Mucosa of rectum (tissue), 2 donors: ENCODE results near the gene STK32B.

Experiments
- H3K27ac ChIP-seq, 2 donors: one replicate each; pipeline ENCODE4 v1.7.0; 2013; ENCODE audit warnings: inconsistent platforms in 2 of 2, low read depth in 2 of 2, low read length in 2 of 2
- H3K27me3 ChIP-seq, 2 donors: one replicate each; pipeline ENCODE4 v1.7.0; 2013; ENCODE audit warnings: low read length in 2 of 2; ENCODE audit not compliant: control insufficient read depth in 2 of 2, insufficient read depth in 2 of 2
- H3K36me3 ChIP-seq, 2 donors: one replicate each; pipeline ENCODE4 v1.7.0; 2013; ENCODE audit warnings: low read length in 2 of 2; ENCODE audit not compliant: control insufficient read depth in 2 of 2, insufficient read depth in 2 of 2
- H3K4me1 ChIP-seq, 2 donors: one replicate each; pipeline ENCODE4 v1.7.0; 2013; ENCODE audit warnings: low read length in 2 of 2, mild to moderate bottlenecking in 1 of 2; ENCODE audit not compliant: control insufficient read depth in 2 of 2, insufficient read depth in 2 of 2
- H3K4me3 ChIP-seq, 2 donors: one replicate each; pipeline ENCODE4 v1.7.0; 2013; ENCODE audit warnings: low read length in 2 of 2
- H3K9ac ChIP-seq, 2 donors: one replicate each; pipeline ENCODE4 v1.7.0; 2013; ENCODE audit warnings: low read length in 2 of 2, low read depth in 1 of 2, mild to moderate bottlenecking in 1 of 2
- H3K9me3 ChIP-seq, 2 donors: one replicate each; pipeline ENCODE4 v1.7.0; 2013; ENCODE audit warnings: low read length in 2 of 2; ENCODE audit not compliant: control insufficient read depth in 2 of 2
- donor health status: healthy.
- donor health status: Normal muscosa, but diverticular disease.

The STK32B gene

GRCh38 chr4:5014007-5014682 lies 37.1 kb upstream of the STK32B start:
- Histone ChIP-seq H3K36me3 (no peaks in the 10 kb centered on the region), H3K9ac (no peak overlapping the region), H3K4me1 (no peaks in the 10 kb centered on the region), H3K27me3 (peaks cover 2 to 4% of the 10 kb centered on the region in 2 donors), H3K9me3 (no peaks in the 10 kb centered on the region), H3K27ac (no peak overlapping the region), H3K4me3 (no peak overlapping the region)

DNA sequence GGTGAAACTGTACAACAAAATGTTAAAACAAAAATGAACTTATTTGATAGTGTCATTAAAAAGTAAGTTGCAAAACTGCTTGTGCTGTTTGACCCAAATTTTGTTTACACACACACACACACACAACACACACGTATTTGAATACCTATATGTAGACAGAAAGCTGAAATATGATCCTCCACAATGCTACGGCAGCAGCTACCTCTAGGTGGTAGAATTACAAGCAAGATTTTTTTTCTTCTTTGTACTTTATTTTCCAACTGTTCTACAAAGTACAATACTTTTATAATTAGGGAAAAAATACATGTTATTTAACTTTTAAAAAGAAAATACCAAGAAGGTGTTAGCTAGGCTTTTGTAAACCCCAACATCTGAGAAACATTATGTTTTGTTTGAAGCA lies 33.2 kb upstream of the STK32B start:
- H3K4me3 ChIP-seq = no peak overlapping the region
- H3K9ac ChIP-seq = no peak overlapping the region
- H3K9me3 ChIP-seq = no peaks in the 10 kb centered on the region
- H3K4me1 ChIP-seq = no peaks in the 10 kb centered on the region
- H3K27me3 ChIP-seq = peaks cover 2 to 3% of the 10 kb centered on the region in 2 donors
- H3K36me3 ChIP-seq = no peaks in the 10 kb centered on the region
- H3K27ac ChIP-seq = no peak overlapping the region

DNA sequence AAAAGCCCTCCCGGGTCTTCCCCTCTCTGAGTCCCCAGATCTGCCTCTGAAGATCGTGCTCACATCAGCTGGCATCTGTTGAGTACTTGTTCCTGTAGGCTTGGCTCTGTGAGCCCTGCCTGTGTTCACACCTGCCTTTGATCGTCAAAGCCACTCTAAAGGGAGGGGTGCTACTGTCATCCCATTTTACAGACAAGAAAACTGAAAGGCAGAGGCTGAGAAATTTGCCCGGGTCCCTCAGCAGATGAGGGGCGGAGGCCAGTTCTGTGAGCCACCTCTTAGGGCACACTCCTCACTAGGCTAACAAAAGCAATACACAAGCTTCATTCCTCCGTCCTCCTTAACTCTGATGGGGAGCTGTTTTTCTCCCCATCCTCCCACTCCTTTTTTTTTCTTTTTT lies 32.7 kb upstream of the STK32B start:
- Histone ChIP-seq H3K36me3 (no peaks in the 10 kb centered on the region), H3K27me3 (peaks cover 2 to 3% of the 10 kb centered on the region in 2 donors), H3K4me1 (no peaks in the 10 kb centered on the region), H3K9ac (no peak overlapping the region), H3K4me3 (no peak overlapping the region), H3K9me3 (no peaks in the 10 kb centered on the region), H3K27ac (no peak overlapping the region)

- no peak within 1 kb of the TSS for H3K9ac ChIP-seq
- no peak within 1 kb of the TSS for H3K4me3 ChIP-seq
- peaks cover 2 to 3% of the 10 kb centered on the region in 2 donors for H3K27me3 ChIP-seq
- no peaks in the 10 kb centered on the region for H3K4me1 ChIP-seq
- no peaks in the 10 kb centered on the region for H3K9me3 ChIP-seq
- no peak within 1 kb of the TSS for H3K27ac ChIP-seq
- H3K36me3 ChIP-seq = no peaks in the 10 kb centered on the region
These were observed 32.0 kb upstream of the STK32B start, which contains the start of gene CYTL1 for GRCh38 chr4:5019274-5019673. Gene CYTL1 (minus strand): TSS chr4:5019458. CDS start chr4:5019445, 13 bp downstream.

DNA sequence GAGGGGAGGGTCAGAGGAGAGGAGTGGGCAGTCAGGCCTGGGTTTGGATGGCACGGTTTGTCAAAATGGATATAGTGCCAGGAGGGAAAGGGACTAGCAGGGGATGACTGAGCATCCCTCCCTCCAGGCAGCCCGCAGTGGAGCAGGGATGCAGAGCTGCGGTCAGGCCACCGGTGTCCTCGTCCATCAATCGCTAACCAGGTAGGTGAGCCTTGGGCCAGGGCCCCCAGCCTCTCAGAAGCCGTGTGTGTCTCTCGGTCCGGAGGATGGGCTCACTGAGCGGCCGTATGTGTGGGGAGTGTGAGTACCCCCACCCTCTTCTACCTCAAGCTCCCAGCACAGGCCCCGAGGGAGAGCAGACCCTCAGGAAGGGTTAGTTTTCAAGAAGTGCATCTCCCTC lies 31.5 kb upstream of the STK32B start:
- Histone ChIP-seq H3K27me3 (peaks cover 2 to 3% of the 10 kb centered on the region in 2 donors), H3K9me3 (no peaks in the 10 kb centered on the region), H3K4me1 (no peaks in the 10 kb centered on the region), H3K4me3 (no peak overlapping the region), H3K36me3 (no peaks in the 10 kb centered on the region), H3K27ac (no peak overlapping the region), H3K9ac (no peak overlapping the region)

DNA sequence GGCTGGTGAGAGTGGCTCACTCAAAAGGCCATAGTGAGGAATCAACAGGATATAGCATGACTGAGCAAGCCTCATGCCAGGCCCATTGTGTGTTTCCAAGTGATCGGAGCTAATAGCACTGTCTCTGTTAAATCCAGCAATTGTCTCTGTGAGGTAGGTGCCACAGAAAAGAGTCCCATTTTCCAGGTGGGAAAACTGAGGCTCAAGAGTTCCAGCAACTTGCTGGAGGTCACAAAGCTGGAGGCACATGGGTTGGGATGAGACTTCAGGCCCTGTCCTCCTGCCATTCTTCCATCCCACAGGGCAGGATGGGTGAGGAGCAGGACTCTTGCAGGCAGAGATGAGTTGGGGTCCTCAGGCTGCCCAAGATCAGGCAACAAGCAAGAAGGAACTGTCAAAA lies 30.9 kb upstream of the STK32B start:
- H3K9ac ChIP-seq = no peak overlapping the region

GRCh38 chr4:5021546-5021945 lies 29.7 kb upstream of the STK32B start:
- H3K4me3 ChIP-seq = no peak overlapping the region

More for the DNA sequence above, 30.9 kb upstream of the STK32B start:
- Histone ChIP-seq H3K36me3 (no peaks in the 10 kb centered on the region), H3K4me1 (no peaks in the 10 kb centered on the region), H3K27me3 (peaks cover 2 to 3% of the 10 kb centered on the region in 2 donors), H3K9me3 (no peaks in the 10 kb centered on the region), H3K27ac (no peak overlapping the region), H3K4me3 (no peak overlapping the region)

GRCh38 chr4:5024673-5025072 lies 26.6 kb upstream of the STK32B start:
- no peak overlapping the region for H3K4me3 ChIP-seq
- H3K27me3 ChIP-seq = no peaks in the 10 kb centered on the region
- H3K36me3 ChIP-seq = no peaks in the 10 kb centered on the region
- no peak overlapping the region for H3K9ac ChIP-seq
- H3K9me3 ChIP-seq = no peaks in the 10 kb centered on the region
- no peak overlapping the region for H3K27ac ChIP-seq
- H3K4me1 ChIP-seq = no peaks in the 10 kb centered on the region

More at GRCh38 chr4:5021546-5021945, 29.7 kb upstream of the STK32B start:
- no peaks in the 10 kb centered on the region for H3K4me1 ChIP-seq
- H3K36me3 ChIP-seq = no peaks in the 10 kb centered on the region
- H3K27me3 ChIP-seq = peaks cover 2 to 3% of the 10 kb centered on the region in 2 donors
- H3K9ac ChIP-seq = no peak overlapping the region
- no peaks in the 10 kb centered on the region for H3K9me3 ChIP-seq
- H3K27ac ChIP-seq = no peak overlapping the region

DNA sequence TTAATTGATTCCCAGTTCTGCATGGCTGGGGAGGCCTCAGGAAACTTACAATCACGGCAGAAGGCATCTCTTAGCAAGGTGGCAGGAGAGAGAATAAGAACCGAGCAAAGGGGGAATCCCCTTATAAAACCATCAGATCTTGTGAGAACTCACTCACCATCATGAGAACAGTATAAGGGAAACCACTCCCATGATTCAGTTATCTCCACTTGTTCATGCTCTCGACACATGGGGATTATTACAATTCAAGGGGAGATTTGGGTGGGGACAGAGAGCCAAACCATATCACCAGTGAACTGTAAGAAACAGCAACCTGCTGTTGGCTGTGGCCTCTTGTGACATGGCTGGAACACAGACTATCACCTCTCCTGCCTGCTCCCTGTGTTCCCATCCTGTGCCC lies 24.9 kb upstream of the STK32B start:
- no peaks in the 10 kb centered on the region for H3K4me1 ChIP-seq
- H3K36me3 ChIP-seq = no peaks in the 10 kb centered on the region
- H3K4me3 ChIP-seq = no peak overlapping the region
- no peaks in the 10 kb centered on the region for H3K9me3 ChIP-seq
- no peak overlapping the region for H3K9ac ChIP-seq
- no peak overlapping the region for H3K27ac ChIP-seq
- no peaks in the 10 kb centered on the region for H3K27me3 ChIP-seq

DNA sequence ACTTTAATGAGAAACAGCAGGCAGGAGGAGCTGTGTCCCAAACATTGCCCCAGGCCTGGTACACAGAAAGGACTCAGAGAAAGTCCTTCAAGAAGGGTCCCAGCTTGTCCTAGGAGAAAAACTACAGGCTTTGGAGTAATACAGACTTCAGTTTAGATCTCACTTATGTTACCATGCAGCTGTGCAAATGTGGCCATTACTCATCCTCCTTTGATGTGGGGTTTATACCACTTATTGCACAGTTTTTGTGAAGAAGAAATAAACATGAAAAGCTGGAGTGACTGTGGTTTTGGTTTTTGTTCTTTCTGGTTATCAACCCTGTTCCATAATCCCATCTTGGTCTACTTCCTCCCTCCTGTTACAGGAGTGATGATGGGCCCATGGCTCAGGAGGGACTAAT lies 23.9 kb upstream of the STK32B start:
- Histone ChIP-seq H3K27me3 (no peaks in the 10 kb centered on the region), H3K4me3 (no peak overlapping the region), H3K9ac (no peak overlapping the region), H3K4me1 (no peaks in the 10 kb centered on the region), H3K36me3 (no peaks in the 10 kb centered on the region), H3K9me3 (no peaks in the 10 kb centered on the region), H3K27ac (no peak overlapping the region)
